GM23338 (cell line): ENCODE results near the gene RNF175. TPM values are rescaled to one million over a fixed set of nuclear protein-coding genes. Genes with fewer than 3 reads are reported as not detected.
A peak's percentile ranks its signal among the peaks of the same experiment; 100 is the strongest.

Source experiments
- ATAC-seq: fragments of 200-7000 bp; cut with Tn5 transposase; 3 replicates; pipeline ENCODE4 v1.9.1; 2020
- DNase-seq: peaks from one replicate; pipeline ENCODE4 v3.0.0-alpha.2; 2015; ENCODE audit warnings: low spot score
- H2AFZ ChIP-seq: fragments of 200-600 bp; sonication (generic); 2 replicates; pipeline ENCODE4 v1.8.0; 2016; ENCODE audit warnings: antibody characterized with exemption, mild to moderate bottlenecking, moderate library complexity
- H3F3A ChIP-seq: fragments of 200-600 bp; sonication (generic); replicated peaks from 2 replicates; pipeline ENCODE4 v1.8.0; 2017; ENCODE audit warnings: antibody characterized with exemption, mixed run types, low read depth
- H3K27ac ChIP-seq: fragments of 200-600 bp; sonication (generic); 2 replicates; pipeline ENCODE4 v1.6.1; 2016; ENCODE audit warnings: low read depth
- H3K27me3 ChIP-seq: fragments of 200-600 bp; sonication (generic); 2 replicates; pipeline ENCODE4 v1.8.0; 2016; ENCODE audit warnings: mild to moderate bottlenecking, mixed run types, moderate library complexity; ENCODE audit not compliant: insufficient read depth
- H3K36me3 ChIP-seq: fragments of 200-600 bp; sonication (generic); 2 replicates; pipeline ENCODE4 v1.8.0; 2016; ENCODE audit warnings: mild to moderate bottlenecking; ENCODE audit not compliant: insufficient read depth
- H3K4me1 ChIP-seq: fragments of 200-600 bp; sonication (generic); 2 replicates; pipeline ENCODE4 v1.8.0; 2016; ENCODE audit warnings: mild to moderate bottlenecking, moderate library complexity; ENCODE audit not compliant: insufficient read depth
- H3K4me2 ChIP-seq: fragments of 200-600 bp; sonication (generic); 2 replicates; pipeline ENCODE4 v1.7.1; 2017; ENCODE audit warnings: mixed run types
- H3K4me3 ChIP-seq: fragments of 200-600 bp; sonication (generic); 2 replicates; pipeline ENCODE4 v1.6.1; 2016; ENCODE audit warnings: mixed run types
- H3K79me2 ChIP-seq: fragments of 200-600 bp; sonication (generic); replicated peaks from 2 replicates; pipeline ENCODE4 v1.8.0; 2017; ENCODE audit warnings: mild to moderate bottlenecking; ENCODE audit not compliant: insufficient read depth
- H3K9me2 ChIP-seq: fragments of 200-600 bp; sonication (generic); 2 replicates; pipeline ENCODE4 v1.8.0; 2017; ENCODE audit not compliant: insufficient read depth
- H4K20me1 ChIP-seq: fragments of 200-600 bp; sonication (generic); replicated peaks from 2 replicates; pipeline ENCODE4 v1.8.0; 2017; ENCODE audit warnings: mild to moderate bottlenecking; ENCODE audit not compliant: insufficient read depth
- H3K27ac Mint-ChIP-seq: 2 replicates; pipeline ENCODE4 v1.8.0; 2020; ENCODE audit warnings: inconsistent platforms, mild to moderate bottlenecking, moderate library complexity, mixed read lengths
- H3K27me3 Mint-ChIP-seq: 3 replicates; pipeline ENCODE4 v1.8.0; 2022; ENCODE audit warnings: low read depth, mild to moderate bottlenecking, moderate library complexity, mixed read lengths, inconsistent platforms; ENCODE audit not compliant: insufficient read depth, poor library complexity
- H3K36me3 Mint-ChIP-seq: 3 replicates; pipeline ENCODE4 v1.8.0; 2021; ENCODE audit warnings: low read depth, mild to moderate bottlenecking, inconsistent platforms, moderate library complexity, mixed read lengths
- H3K4me1 Mint-ChIP-seq: 3 replicates; pipeline ENCODE4 v1.8.0; 2020; ENCODE audit warnings: mild to moderate bottlenecking, inconsistent platforms, mixed read lengths
- H3K4me3 Mint-ChIP-seq: 3 replicates; pipeline ENCODE4 v1.8.0; 2021; ENCODE audit warnings: moderate library complexity, mild to moderate bottlenecking, inconsistent platforms, mixed read lengths
- H3K9me3 Mint-ChIP-seq: 3 replicates; pipeline ENCODE4 v1.8.0; 2020; ENCODE audit warnings: moderate library complexity, mild to moderate bottlenecking, inconsistent platforms, mixed read lengths
- CREB1 ChIP-seq: fragments of 250-450 bp; sonication (Bioruptor Pico); IDR thresholded peaks from 2 replicates; pipeline ENCODE4 v1.5.0; 2020; ENCODE audit warnings: low read depth, mild to moderate bottlenecking, moderate library complexity
- CTCF ChIP-seq, 2 experiments: fragments of 200-600 bp in 1 of 2; sonication (generic) in 1 of 2; conservative IDR thresholded peaks; 2 replicates each; pipeline versions ENCODE4 v1.5.1 to v1.6.1; 2016 to 2017; ENCODE audit warnings: antibody characterized with exemption in 2 of 2, low read depth in 2 of 2, mild to moderate bottlenecking in 2 of 2, moderate library complexity in 1 of 2
- EZH2 ChIP-seq: fragments of 200-600 bp; sonication (generic); IDR thresholded peaks from one replicate; pipeline ENCODE4 v1.8.0; 2017; ENCODE audit warnings: antibody characterized with exemption, mild to moderate bottlenecking, low read depth; ENCODE audit not compliant: unreplicated experiment
- EZH2phosphoT487 ChIP-seq: fragments of 200-600 bp; sonication (generic); IDR thresholded peaks from one replicate; pipeline ENCODE4 v1.8.1; 2018; ENCODE audit warnings: antibody characterized with exemption; ENCODE audit not compliant: unreplicated experiment
- JUNB ChIP-seq: IDR thresholded peaks from one replicate; pipeline ENCODE4 v1.6.1; 2016; ENCODE audit warnings: antibody characterized with exemption; ENCODE audit not compliant: unreplicated experiment
- NANOG ChIP-seq: IDR thresholded peaks from 2 replicates; pipeline ENCODE4 v1.6.1; 2016; ENCODE audit warnings: antibody characterized with exemption, borderline replicate concordance
- POLR2AphosphoS5 ChIP-seq: IDR thresholded peaks from 2 replicates; pipeline ENCODE4 v1.6.1; 2016; ENCODE audit warnings: antibody characterized with exemption, low read depth
- REST ChIP-seq: IDR thresholded peaks from one replicate; pipeline ENCODE4 v1.6.1; 2018; ENCODE audit warnings: antibody characterized with exemption; ENCODE audit not compliant: unreplicated experiment
- ZNF114 ChIP-seq: fragments of 250-450 bp; sonication (Bioruptor Pico); IDR thresholded peaks from 2 replicates; pipeline ENCODE4 v1.5.0; 2020; ENCODE audit warnings: mild to moderate bottlenecking, moderate library complexity
- ZNF331 ChIP-seq: fragments of 250-450 bp; sonication (Bioruptor Pico); IDR thresholded peaks from 2 replicates; pipeline ENCODE4 v1.5.0; 2020; ENCODE audit warnings: low read depth, mild to moderate bottlenecking, moderate library complexity
- ZNF462 ChIP-seq: fragments of 250-450 bp; sonication (Bioruptor Pico); IDR thresholded peaks from 2 replicates; pipeline ENCODE4 v1.5.0; 2020; ENCODE audit warnings: mild to moderate bottlenecking, moderate library complexity
- long read RNA-seq: library from polyadenylated mRNA; unstranded; transcript quantifications from one replicate; pipeline ENCODE4 v2.0.0, GENCODE V29; 2020; ENCODE audit not compliant: unreplicated experiment
- polyA plus RNA-seq: library from polyadenylated mRNA; unstranded; fragments of >200 nt; fragmentation: Nextera tagmentation; extraction: Ambion mirVana; gene quantifications from 2 replicates; pipeline ENCODE4 v1.2.1, GENCODE V29; 2016
- total RNA-seq: library from RNA; depleted of rRNA; stranded (reverse); fragments of >200 nt; shearing (Covaris generic); gene quantifications from 2 replicates; pipeline ENCODE4 v1.2.3, GENCODE V29; 2014; rRNA removed
- TF ChIP-seq, protein P1 (sequence below): IDR thresholded peaks from 2 replicates; pipeline ENCODE4 v1.6.1; 2016; ENCODE audit warnings: antibody characterized with exemption

The RNF175 gene
- 4.7 and 14.9 TPM in 2 replicates for total RNA-seq
- 4.8 and 4.9 TPM in 2 replicates for polyA plus RNA-seq
- long read RNA-seq, partial matches to known transcripts: 0 of 5 reads
- long read RNA-seq, other reads (novel, unspliced or antisense): 5 of 5 reads

GRCh38 chr4:153759407-153760316, at the start of gene RNF175:
Gene RNF175, minus strand, starts transcription at chr4:153760024. Its CDS starts 162 bp downstream, at chr4:153759862.
- Histone ChIP-seq H3K4me1 (peaks cover 42% of the 10 kb centered on the region), H3F3A (no peaks in the 10 kb centered on the region), H3K4me3 (peak within 1 kb of the TSS; percentile 93), H3K4me2 (peak within 1 kb of the TSS; percentile 84), H3K27ac (no peak within 1 kb of the TSS; the same call in 1 of the 2 replicates), H3K79me2 (no peaks in the 10 kb centered on the region; the same call in 1 of the 2 replicates), H3K9me2 (no peaks in the 10 kb centered on the region), H4K20me1 (no peaks in the 10 kb centered on the region), H2AFZ (peak within 1 kb of the TSS; percentile 90), H3K36me3 (no peaks in the 10 kb centered on the region), H3K27me3 (peaks cover 9% of the 10 kb centered on the region; the same call in 1 of the 2 replicates)
- H3K9me3 Mint-ChIP-seq: no peaks in the 10 kb centered on the region
- DNase-seq (peak; percentile 87), ATAC-seq (peak; percentile 64)
- H3K4me3 Mint-ChIP-seq: peak within 1 kb of the TSS; percentile 81
- H3K4me1 Mint-ChIP-seq: peaks cover 38% of the 10 kb centered on the region
- peaks cover 6% of the 10 kb centered on the region; the same call in 1 of the 3 replicates for H3K36me3 Mint-ChIP-seq
- H3K27me3 Mint-ChIP-seq: peaks cover 20% of the 10 kb centered on the region
- H3K27ac Mint-ChIP-seq: peak within 1 kb of the TSS; percentile 55; the same call in 1 of the 2 replicates
- TF ChIP-seq EZH2phosphoT487 (no peak), EZH2 (no peak), POLR2AphosphoS5 (peak; percentile 58), NANOG (no peak), ZNF462 (no peak), CTCF (conservative IDR thresholded peaks at IDR 0.05; ENCODE audit: low read depth in 2 of 2) (no peak), ZNF114 (no peak), JUNB (no peak), ZNF331 (CRISPR knock-in tag) (no peak), REST (no peak), CREB1 (peak; percentile 45; the same call in 1 of the 2 replicates)
- TF ChIP-seq, protein P1, sequence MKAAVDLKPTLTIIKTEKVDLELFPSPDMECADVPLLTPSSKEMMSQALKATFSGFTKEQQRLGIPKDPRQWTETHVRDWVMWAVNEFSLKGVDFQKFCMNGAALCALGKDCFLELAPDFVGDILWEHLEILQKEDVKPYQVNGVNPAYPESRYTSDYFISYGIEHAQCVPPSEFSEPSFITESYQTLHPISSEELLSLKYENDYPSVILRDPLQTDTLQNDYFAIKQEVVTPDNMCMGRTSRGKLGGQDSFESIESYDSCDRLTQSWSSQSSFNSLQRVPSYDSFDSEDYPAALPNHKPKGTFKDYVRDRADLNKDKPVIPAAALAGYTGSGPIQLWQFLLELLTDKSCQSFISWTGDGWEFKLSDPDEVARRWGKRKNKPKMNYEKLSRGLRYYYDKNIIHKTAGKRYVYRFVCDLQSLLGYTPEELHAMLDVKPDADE: 0 out of 2 replicates have a peak, but pooled peaks have one; percentile 14
